Spleen (tissue), 11 donors: ENCODE results near the gene UBTF. TPM values are rescaled to one million over a fixed set of nuclear protein-coding genes. Genes with fewer than 3 reads are reported as not detected.
A peak's percentile ranks its signal among the peaks of the same experiment; 100 is the strongest.

Experiments used
- DNase-seq: peaks from one replicate; pipeline ENCODE4 v3.0.0-alpha.2; 2020
- H3K27ac ChIP-seq, 8 donors: fragments of 200-600 bp; sonication (generic) in 7 of 8; 1 replicate in 4 of 8; 2 replicates in 4 of 8; pipeline versions ENCODE4 v1.5.0 to v1.8.0; 2016 to 2021; ENCODE audit warnings: inconsistent platforms in 4 of 8, mild to moderate bottlenecking in 4 of 8, moderate library complexity in 1 of 8
- H3K27me3 ChIP-seq, 7 donors: fragments of 200-600 bp; sonication (generic) in 6 of 7; replicated peaks in 1 of 7; 1 replicate in 4 of 7; 2 replicates in 3 of 7; pipeline versions ENCODE4 v1.5.0 to v1.8.0; 2016 to 2021; ENCODE audit warnings: inconsistent platforms in 3 of 7, mild to moderate bottlenecking in 1 of 7
- H3K36me3 ChIP-seq, 6 donors: fragments of 200-600 bp; sonication (generic) in 5 of 6; 1 replicate in 4 of 6; 2 replicates in 2 of 6; pipeline versions ENCODE4 v1.5.0 to v1.8.0; 2016 to 2021; ENCODE audit warnings: inconsistent platforms in 2 of 6
- H3K4me1 ChIP-seq, 6 donors: fragments of 200-600 bp; sonication (generic) in 5 of 6; 1 replicate in 3 of 6; 2 replicates in 3 of 6; pipeline versions ENCODE4 v1.5.0 to v1.8.0; 2016 to 2021; ENCODE audit warnings: inconsistent platforms in 3 of 6
- H3K4me3 ChIP-seq, 8 donors: fragments of 200-600 bp; sonication (generic) in 7 of 8; 1 replicate in 4 of 8; 2 replicates in 4 of 8; pipeline versions ENCODE4 v1.5.0 to v1.8.0; 2016 to 2021; ENCODE audit warnings: inconsistent platforms in 4 of 8, mild to moderate bottlenecking in 4 of 8, moderate library complexity in 2 of 8
- H3K9me3 ChIP-seq, 8 donors: fragments of 200-600 bp; sonication (generic) in 7 of 8; 1 replicate in 4 of 8; 2 replicates in 4 of 8; pipeline versions ENCODE4 v1.5.0 to v1.8.0; 2016 to 2021; ENCODE audit warnings: inconsistent platforms in 4 of 8
- CTCF ChIP-seq, 11 experiments: fragments of 200-600 bp in 7 of 11; fragments of 450-650 bp in 4 of 11; sonication (generic) in 4 of 11; IDR thresholded peaks in 8 of 11; conservative IDR thresholded peaks in 3 of 11; 1 replicate in 7 of 11; 2 replicates in 4 of 11; pipeline versions ENCODE4 v1.4.0 to v1.8.0; 2016 to 2021; ENCODE audit warnings: antibody characterized with exemption in 11 of 11, inconsistent platforms in 4 of 11, mild to moderate bottlenecking in 1 of 11
- POLR2A ChIP-seq, 3 donors: fragments of 450-650 bp; IDR thresholded peaks; one replicate each; pipeline ENCODE4 v1.5.1; 2017; ENCODE audit warnings: antibody characterized with exemption in 3 of 3, mild to moderate bottlenecking in 1 of 3
- POLR2AphosphoS5 ChIP-seq, 3 donors: sonication (generic); formaldehyde crosslinking; IDR thresholded peaks; one replicate each; pipeline ENCODE4 v1.5.1; 2017; ENCODE audit warnings: antibody characterized with exemption in 3 of 3
- WGBS, 5 donors: extraction: QIAGEN DNeasy Blood & Tissue Kit in 3 of 5; methylation state at CpG; one replicate each; pipeline versions ENCODE4 v1.1.5 to v1.1.7; 2013 to 2018; 5-methylcytosine and 5-hydroxymethylcytosine counted together
- intact Hi-C: fragments of 100-400 bp; cut with DNase I; formaldehyde crosslinking; loops from one replicate; pipeline ENCODE4 v1.15.0; 2023; ENCODE audit warnings: low total_unique reads
- polyA plus RNA-seq, 3 donors: library from polyadenylated mRNA; stranded (reverse); fragments of 200-250 nt; gene quantifications; one replicate each; pipeline ENCODE4 v1.2.1, GENCODE V29; 2013
- total RNA-seq, 7 donors: library from RNA; depleted of rRNA in 3 of 7; stranded (reverse); fragments of >200 nt in 3 of 7; fragmentation: NEBNext Ultra II Directional in 4 of 7; extraction: Animal tissue kit (Norgen Biotek cat#: 25700) in 4 of 7; gene quantifications; one replicate each; pipeline versions ENCODE4 v1.1.0 to v1.2.1, GENCODE V29; 2016 to 2021
- donor health status: healthy with polysubstance abuse.
- donor health status: DM: no; HTN: no; CAD: no; lungs with moderate emphysema.
- donor health status: DM: no; HTN: no; CAD: no.
- donor health status: Bipolar disorder and iron deficiency.
- donor health status: healthy.
- donor health status: DM: no; HTN: no; CAD: no.
- donor health status: DM: yes; HTN: yes; CAD: no.

UBTF gene
- total and polyA plus RNA-seq, 10 donors: 43.2 to 113 (median 89.2) TPM

- H3K27me3 ChIP-seq: no peaks in the 10 kb centered on the region
- peak overlapping the region in 7 of 8 donors; percentile 41 to 79 (median 62) for H3K27ac ChIP-seq
- intact Hi-C loops: no loop called here
- DNase-seq: peak; percentile 99
- no peaks in the 10 kb centered on the region for H3K9me3 ChIP-seq
- H3K36me3 ChIP-seq: peaks cover 0 to 96% (median 83%) of the 10 kb centered on the region in 6 donors
- TF ChIP-seq POLR2A (IDR thresholded peaks at IDR 0.05): no peak
- peak; percentile 85 to 93 (median 86) for TF ChIP-seq POLR2AphosphoS5 (IDR thresholded peaks at IDR 0.05)
- TF ChIP-seq CTCF (IDR thresholded peaks at IDR 0.05 in 8 of 11, conservative IDR thresholded peaks at IDR 0.05 in 3 of 11): peak; percentile 98 to 100 (median 99)
- 17 to 35% (median 29%) methylated on average over 34 to 64 of the region's 64 CpGs for WGBS, 5 donors
- H3K4me1 ChIP-seq: peaks cover 19 to 75% (median 43%) of the 10 kb centered on the region in 6 donors
- peak overlapping the region in 5 of 8 donors; percentile 1 to 48 (median 10) for H3K4me3 ChIP-seq
Measured at GRCh38 chr17:44210342-44211192, 8.9 kb downstream of the UBTF start.

DNA sequence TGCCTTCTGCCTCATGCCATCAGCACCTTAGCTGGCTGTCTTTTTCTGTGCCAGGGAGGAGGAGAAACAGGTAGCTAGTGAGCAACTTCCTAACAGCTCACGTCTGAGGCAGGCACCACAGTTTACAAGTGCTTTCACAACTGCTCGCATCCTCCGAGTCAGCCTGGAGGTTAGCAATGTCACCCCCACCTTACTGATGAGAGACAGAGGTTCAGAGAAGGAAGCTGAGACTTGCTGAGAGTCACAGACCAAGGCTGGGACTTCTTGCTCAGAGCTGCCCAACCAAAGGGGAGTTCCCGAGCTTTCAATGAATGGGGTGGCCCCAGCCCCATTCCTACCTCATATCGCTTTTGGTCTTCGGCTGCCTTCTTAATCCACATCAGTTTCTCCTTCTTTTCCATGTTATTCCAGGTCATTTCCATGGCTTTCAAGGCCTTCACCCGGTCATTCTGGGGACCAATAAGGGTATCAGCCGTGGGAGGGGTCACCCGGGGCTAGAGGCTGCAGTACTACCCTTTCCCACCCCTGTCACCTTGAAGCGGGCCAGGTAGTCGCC lies 9.6 kb downstream of the UBTF start:
- H3K36me3 ChIP-seq: peaks cover 0 to 89% (median 76%) of the 10 kb centered on the region in 6 donors
- peak overlapping the region in 5 of 8 donors; percentile 49 to 79 (median 67) for H3K27ac ChIP-seq
- 56 to 76% (median 63%) methylated on average over 11 of the region's 11 CpGs for WGBS, 5 donors

GRCh38 chr17:44207743-44208142 lies 11.7 kb downstream of the UBTF start:
- peaks cover 14 to 67% (median 41%) of the 10 kb centered on the region in 6 donors for H3K4me1 ChIP-seq
- WGBS, 5 donors: 83 to 93% (median 86%) methylated on average over 5 of the region's 5 CpGs
- intact Hi-C loops: no loop called here
- H3K4me3 ChIP-seq: no peak overlapping the region
- H3K27me3 ChIP-seq: no peaks in the 10 kb centered on the region
- no peak overlapping the region for H3K27ac ChIP-seq
- no peak for TF ChIP-seq POLR2A (IDR thresholded peaks at IDR 0.05)
- no peak for TF ChIP-seq CTCF (IDR thresholded peaks at IDR 0.05 in 8 of 11, conservative IDR thresholded peaks at IDR 0.05 in 3 of 11)
- no peak for TF ChIP-seq POLR2AphosphoS5 (IDR thresholded peaks at IDR 0.05)
- H3K9me3 ChIP-seq: no peaks in the 10 kb centered on the region
- peaks cover 0 to 68% (median 58%) of the 10 kb centered on the region in 6 donors for H3K36me3 ChIP-seq
- DNase-seq: no peak

More for the DNA sequence above, 9.6 kb downstream of the UBTF start:
- TF ChIP-seq CTCF (IDR thresholded peaks at IDR 0.05 in 8 of 11, conservative IDR thresholded peaks at IDR 0.05 in 3 of 11) (no peak), POLR2A (IDR thresholded peaks at IDR 0.05) (no peak), POLR2AphosphoS5 (IDR thresholded peaks at IDR 0.05) (no peak)
- intact Hi-C loops: no loop called here
- DNase-seq: no peak
- no peaks in the 10 kb centered on the region for H3K9me3 ChIP-seq
- H3K4me1 ChIP-seq: peaks cover 15 to 68% (median 36%) of the 10 kb centered on the region in 6 donors
- peak overlapping the region in 4 of 8 donors; percentile 1 to 48 (median 10) for H3K4me3 ChIP-seq
- no peaks in the 10 kb centered on the region for H3K27me3 ChIP-seq

DNA sequence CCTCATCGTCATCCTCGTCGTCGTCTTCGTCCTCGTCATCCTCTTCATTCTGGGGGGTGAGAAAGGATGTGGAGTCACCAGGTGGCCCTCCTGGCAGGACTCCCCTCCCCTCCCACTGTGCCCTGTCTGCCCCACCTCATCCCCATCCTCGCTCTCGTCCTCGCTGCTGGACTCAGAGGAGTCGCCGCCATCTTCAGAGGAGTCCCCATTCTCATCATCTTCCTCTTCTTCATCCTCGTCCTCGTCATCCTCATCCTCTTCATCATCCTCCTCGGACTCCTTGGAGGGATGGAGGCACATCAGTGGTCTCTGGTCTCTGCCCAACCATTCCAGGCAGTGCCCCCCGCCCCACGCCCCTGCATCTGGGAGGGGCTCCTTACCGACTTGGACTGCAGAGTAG lies 12.2 kb downstream of the UBTF start:
- 89 to 96% (median 92%) methylated on average over 12 to 17 of the region's 17 CpGs for WGBS, 5 donors
- DNase-seq: no peak
- H3K27me3 ChIP-seq: no peaks in the 10 kb centered on the region
- TF ChIP-seq POLR2AphosphoS5 (IDR thresholded peaks at IDR 0.05) (no peak), CTCF (IDR thresholded peaks at IDR 0.05 in 8 of 11, conservative IDR thresholded peaks at IDR 0.05 in 3 of 11) (no peak), POLR2A (IDR thresholded peaks at IDR 0.05) (no peak)
- H3K27ac ChIP-seq: no peak overlapping the region
- H3K9me3 ChIP-seq: no peaks in the 10 kb centered on the region
- intact Hi-C loops: no loop called here
- H3K4me3 ChIP-seq: no peak overlapping the region
- peaks cover 14 to 65% (median 40%) of the 10 kb centered on the region in 6 donors for H3K4me1 ChIP-seq
- peaks cover 0 to 64% (median 54%) of the 10 kb centered on the region in 6 donors for H3K36me3 ChIP-seq
